HG03575 (cell line): ENCODE results near the gene SDK1.

Source experiments
- ATAC-seq: cut with Tn5 transposase; IDR thresholded peaks from one replicate; pipeline ENCODE4 v1.9.1; 2021; ENCODE audit not compliant: unreplicated experiment, insufficient number of reproducible peaks, low FRiP score; ENCODE audit errors: extremely low read depth

SDK1 gene

GRCh38 chr7:3780016-3780415, 479.0 kb downstream of the SDK1 start:
- no peak for ATAC-seq

GRCh38 chr7:3780525-3780924, 479.5 kb downstream of the SDK1 start:
- ATAC-seq, result no peak

GRCh38 chr7:3781607-3782006, 480.6 kb downstream of the SDK1 start:
- ATAC-seq, result no peak

GRCh38 chr7:3787717-3788264, 486.7 kb downstream of the SDK1 start:
- ATAC-seq, result no peak

- no peak for ATAC-seq
Observed at GRCh38 chr7:3790803-3791202, 489.8 kb downstream of the SDK1 start.

- ATAC-seq, result no peak
Observed at GRCh38 chr7:3791327-3791726, 490.3 kb downstream of the SDK1 start.

- ATAC-seq, result no peak
Observed at GRCh38 chr7:3795141-3795540, 494.1 kb downstream of the SDK1 start.

GRCh38 chr7:3795781-3796180, 494.7 kb downstream of the SDK1 start:
- no peak for ATAC-seq

GRCh38 chr7:3805151-3805550, 504.1 kb downstream of the SDK1 start:
- ATAC-seq, result no peak

- no peak for ATAC-seq
Observed at GRCh38 chr7:3806516-3806915, 505.5 kb downstream of the SDK1 start.

- ATAC-seq, result no peak
Observed at GRCh38 chr7:3807824-3808223, 506.8 kb downstream of the SDK1 start.

- no peak for ATAC-seq
Observed at GRCh38 chr7:3821488-3821887, 520.4 kb downstream of the SDK1 start.

- no peak for ATAC-seq
Observed at GRCh38 chr7:3825491-3825890, 524.4 kb downstream of the SDK1 start.

GRCh38 chr7:3832199-3832598, 531.1 kb downstream of the SDK1 start:
- no peak for ATAC-seq

GRCh38 chr7:3835109-3835508, 534.1 kb downstream of the SDK1 start:
- no peak for ATAC-seq

- ATAC-seq, result no peak
Observed at GRCh38 chr7:3836855-3837254, 535.8 kb downstream of the SDK1 start.

GRCh38 chr7:3844540-3845151, 543.6 kb downstream of the SDK1 start:
- no peak for ATAC-seq

- no peak for ATAC-seq
Observed at GRCh38 chr7:3846738-3847137, 545.7 kb downstream of the SDK1 start.

- no peak for ATAC-seq
Observed at GRCh38 chr7:3847336-3847735, 546.3 kb downstream of the SDK1 start.

- no peak for ATAC-seq
Observed at GRCh38 chr7:3859431-3859830, 558.4 kb downstream of the SDK1 start.

- ATAC-seq, result no peak
Observed at GRCh38 chr7:3860932-3861331, 559.9 kb downstream of the SDK1 start.
